ENCODE measurements around the gene KLK1.

KLK1 gene

DNA sequence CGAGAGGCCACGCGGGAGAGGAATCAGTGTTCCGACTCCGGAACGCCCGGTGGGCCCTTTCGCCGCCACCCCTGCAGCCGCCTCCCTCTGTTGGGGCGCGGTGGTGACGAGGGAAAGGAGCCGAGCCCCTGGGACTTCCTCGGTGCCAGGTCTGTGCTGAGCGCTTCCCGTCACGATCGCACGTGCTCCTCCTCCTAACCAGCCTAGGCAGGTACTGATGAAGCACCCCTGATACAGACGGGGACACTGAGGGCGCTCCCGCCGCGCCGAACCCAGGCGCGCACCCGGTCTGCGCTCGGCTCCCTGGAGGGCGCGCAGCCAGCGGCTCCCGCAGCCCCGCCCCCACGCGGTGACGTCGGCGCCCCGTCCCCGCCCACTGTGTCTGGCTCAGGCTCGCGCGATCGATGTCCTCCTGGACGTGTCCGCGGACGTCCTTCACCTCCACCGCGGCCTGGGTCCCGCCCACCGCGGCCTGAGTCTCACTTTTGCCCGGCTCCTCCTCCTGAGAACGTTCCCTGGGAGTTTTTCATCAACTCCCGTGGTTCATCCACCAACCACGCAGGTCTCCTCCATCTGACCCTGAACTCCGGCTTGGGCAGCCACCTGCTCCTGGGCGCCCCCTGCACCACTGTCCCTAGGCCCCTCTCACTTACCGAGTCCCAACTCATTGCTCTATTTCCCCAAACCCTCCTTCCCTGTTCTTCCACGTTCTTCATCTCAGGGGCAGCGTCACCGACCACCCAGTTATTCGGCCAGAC, 12.4 kb upstream of the KLK1 start:
- DNase-seq, result peak; percentile 70

GRCh38 chr19:50835103-50835784, 11.7 kb upstream of the KLK1 start:
- no peak for DNase-seq

GRCh38 chr19:50833802-50834167, 10.2 kb upstream of the KLK1 start:
- no peak for DNase-seq

DNA sequence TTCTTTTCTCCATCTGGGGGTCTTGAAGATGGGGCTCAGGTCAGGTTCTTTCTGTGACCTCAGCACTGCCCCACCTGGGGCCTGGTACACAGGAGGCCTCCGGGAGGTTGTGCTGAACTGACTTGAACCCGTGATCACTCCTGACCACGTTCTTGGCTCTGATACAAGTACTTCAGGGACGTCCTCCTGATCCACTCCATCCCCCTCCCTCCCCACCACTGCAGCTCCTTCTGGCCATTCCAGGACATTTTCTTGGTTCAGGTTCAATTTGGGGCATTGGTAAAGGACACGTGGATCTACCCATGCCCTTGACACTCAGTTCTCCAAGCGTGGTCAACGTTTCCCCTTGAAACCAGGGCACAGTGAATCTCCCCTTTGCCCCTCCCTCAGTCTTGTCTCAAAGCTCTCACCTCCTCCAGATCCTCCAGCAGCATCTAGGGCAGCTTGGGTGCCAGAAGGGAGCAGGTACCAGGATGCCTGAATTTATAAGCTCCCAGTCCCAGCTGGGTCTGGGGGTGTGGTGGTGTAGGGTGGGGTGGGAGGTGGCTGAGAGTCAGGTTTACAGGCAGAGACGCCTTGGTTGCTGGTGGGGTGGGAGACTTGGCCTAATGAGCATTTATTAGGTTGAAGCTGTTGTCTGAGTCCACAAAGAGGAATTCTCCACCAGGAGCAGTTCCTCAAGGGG, 9.7 kb upstream of the KLK1 start, which contains the start of gene KLK15:
KLK15 (minus strand) TSS at position 458 of the 685 bp plus-strand sequence. CDS start 2,082 bp downstream, outside the sequence.
- DNase-seq, result no peak

- DNase-seq, result no peak
Measured at GRCh38 chr19:50832666-50833065, 9.1 kb upstream of the KLK1 start.

GRCh38 chr19:50831026-50831396, 7.4 kb upstream of the KLK1 start:
- DNase-seq, result no peak

GRCh38 chr19:50830266-50831025, 6.9 kb upstream of the KLK1 start:
- no peak for DNase-seq

GRCh38 chr19:50829801-50830200, 6.2 kb upstream of the KLK1 start:
- no peak for DNase-seq

DNA sequence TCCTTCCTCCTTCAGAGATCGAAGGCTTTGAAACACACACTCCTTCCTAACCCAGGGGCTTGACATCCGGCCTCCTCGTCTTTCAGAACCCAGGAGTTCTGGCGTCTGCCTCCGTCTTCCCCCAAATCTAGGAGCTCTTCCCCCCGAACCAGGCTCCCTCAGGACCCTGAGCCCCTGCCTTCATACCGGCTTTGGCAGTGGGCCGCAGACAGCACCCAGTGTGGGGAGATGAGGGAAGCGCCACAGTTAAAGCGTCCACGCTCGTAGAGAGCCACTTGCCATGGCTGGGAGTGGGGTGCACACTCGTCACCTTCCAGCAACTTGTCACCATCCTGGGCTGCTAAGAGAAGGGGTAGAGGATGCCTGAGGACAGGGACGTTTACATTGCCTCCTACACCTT, 3.9 kb upstream of the KLK1 start:
- no peak for DNase-seq

DNA sequence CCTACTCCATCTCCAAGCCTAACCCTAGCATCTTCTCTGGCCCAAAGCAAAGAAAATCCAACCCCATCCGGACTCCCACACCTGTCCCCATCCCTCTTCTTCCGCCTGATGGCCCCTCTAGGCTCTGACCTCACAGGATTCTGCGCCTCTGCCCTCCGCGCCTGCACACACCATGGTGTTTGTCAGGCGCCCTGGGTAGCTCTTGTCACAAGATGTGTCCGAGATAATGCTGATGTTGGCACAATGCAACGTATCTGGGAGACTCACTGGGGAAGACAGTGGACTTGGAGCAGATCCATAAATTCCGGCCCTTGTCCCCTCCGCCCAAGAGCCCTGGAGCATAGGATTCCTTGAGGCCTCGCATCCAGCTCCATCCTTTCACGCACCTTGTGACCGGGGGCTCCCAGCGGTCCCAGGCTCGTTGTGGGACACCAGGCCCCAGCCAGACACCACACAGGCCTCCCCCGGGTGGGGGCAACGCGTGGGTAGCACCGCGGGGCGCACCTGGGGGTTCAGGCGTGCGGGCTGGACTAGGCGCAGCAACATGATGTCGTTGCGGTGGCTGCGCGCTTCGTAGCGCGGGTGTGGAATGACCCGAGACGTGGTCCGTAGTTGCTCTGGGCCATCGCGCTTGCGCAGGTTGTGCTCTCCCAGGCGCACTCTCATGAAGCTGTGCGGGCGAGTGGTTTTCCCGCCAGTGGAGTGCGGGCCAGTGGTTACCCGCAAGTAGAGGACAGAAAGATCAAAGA, 3.1 kb upstream of the KLK1 start:
- DNase-seq, result no peak

- DNase-seq, result no peak
Measured at GRCh38 chr19:50822661-50823208, 852 bp downstream of the KLK1 start.

- no peak for DNase-seq
Measured at GRCh38 chr19:50821622-50822021, 2.0 kb downstream of the KLK1 start.

- DNase-seq, result no peak
Measured at GRCh38 chr19:50821248-50821612, 2.4 kb downstream of the KLK1 start.

- no peak for DNase-seq
Measured at GRCh38 chr19:50820549-50821247, 2.9 kb downstream of the KLK1 start.

- DNase-seq, result no peak
Measured at GRCh38 chr19:50820086-50820485, 3.5 kb downstream of the KLK1 start.

GRCh38 chr19:50819636-50820035, 4.0 kb downstream of the KLK1 start:
- no peak for DNase-seq

DNA sequence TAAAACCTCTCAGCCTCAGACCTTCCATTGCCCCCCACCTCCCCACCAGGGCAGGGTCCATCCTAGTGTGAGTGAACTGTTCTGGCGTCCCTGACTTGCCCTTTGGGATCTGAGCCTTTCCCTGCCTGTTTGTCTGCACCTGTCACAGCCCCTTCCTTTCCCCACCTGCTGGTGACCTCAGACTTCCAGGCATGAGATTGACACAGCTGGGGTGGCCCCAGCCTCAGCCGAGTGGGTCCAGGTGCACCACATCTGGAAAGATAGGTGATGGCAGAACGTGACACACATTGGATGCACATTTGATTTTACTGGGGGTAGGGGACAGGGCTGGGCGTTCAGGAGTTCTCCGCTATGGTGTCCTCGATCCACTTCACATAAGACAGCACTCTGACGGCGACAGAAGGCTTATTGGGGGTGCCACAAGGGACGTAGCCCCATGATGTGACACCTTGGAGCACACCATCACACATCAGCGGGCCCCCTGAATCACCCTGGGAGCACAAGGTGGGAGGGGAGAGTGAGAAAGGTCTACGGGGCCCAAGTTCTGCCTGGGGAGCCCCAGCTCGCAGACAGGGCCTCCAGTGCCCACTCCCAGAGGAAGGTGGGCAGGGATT, 4.6 kb downstream of the KLK1 start:
- no peak for DNase-seq

- DNase-seq, result no peak
Measured at GRCh38 chr19:50817941-50818858, 5.4 kb downstream of the KLK1 start.

GRCh38 chr19:50815439-50815838, 8.1 kb downstream of the KLK1 start:
- no peak for DNase-seq

GRCh38 chr19:50814883-50815282, 8.7 kb downstream of the KLK1 start:
- no peak for DNase-seq
